B cell (primary cell): ENCODE results near the gene PTGES3L. TPM values are rescaled to one million over a fixed set of nuclear protein-coding genes. Genes with fewer than 3 reads are reported as not detected.

Experiments
- ATAC-seq: fragments of 200-7000 bp; cut with Tn5 transposase; one replicate; pipeline ENCODE4 v1.10.0; 2021; ENCODE audit warnings: low read depth, mild to moderate bottlenecking, moderate number of reproducible peaks, moderate library complexity
- CTCF ChIA-PET: fragments of 350-600 bp; sonication (Branson Sonifier 250); formaldehyde crosslinking; loops from one replicate; lab custom pipeline; 2021; ENCODE audit warnings: antibody characterized with exemption, inconsistent platforms; lab: Charles Lee
- POLR2A ChIA-PET: fragments of 350-600 bp; sonication (Branson Sonifier 250); formaldehyde crosslinking; loops from one replicate; lab custom pipeline; 2021; ENCODE audit warnings: antibody characterized with exemption; lab: Charles Lee
- DNase-seq: peaks from one replicate; pipeline ENCODE4 v3.0.0; 2013
- H2AFZ ChIP-seq: 2 replicates; pipeline ENCODE4 v1.6.1; 2012; ENCODE audit warnings: mild to moderate bottlenecking, low read depth, low read length; ENCODE audit not compliant: insufficient read depth, poor library complexity, severe bottlenecking
- H3K27ac ChIP-seq, 2 donors: 1 replicate in 1 of 2; 2 replicates in 1 of 2; pipeline ENCODE4 v1.5.1; 2012 to 2013; ENCODE audit warnings: low read length in 2 of 2, mild to moderate bottlenecking in 2 of 2, moderate library complexity in 1 of 2
- H3K27me3 ChIP-seq, 4 experiments: fragments of 200-600 bp in 1 of 4; sonication (generic) in 1 of 4; replicated peaks in 1 of 4; 1 replicate in 2 of 4; 2 replicates in 2 of 4; pipeline versions ENCODE4 v1.6.1 to v1.7.0; 2013 to 2016; ENCODE audit warnings: low read length in 3 of 4, mild to moderate bottlenecking in 2 of 4, mixed read lengths in 1 of 4, moderate library complexity in 1 of 4; ENCODE audit not compliant: insufficient read depth in 4 of 4, control insufficient read depth in 3 of 4; ENCODE audit errors: control extremely low read depth in 1 of 4
- H3K36me3 ChIP-seq, 2 experiments: replicated peaks in 1 of 2; 1 replicate in 1 of 2; 2 replicates in 1 of 2; pipeline versions ENCODE4 v1.6.1 to v1.7.1; 2013; ENCODE audit warnings: low read length in 1 of 2; ENCODE audit not compliant: insufficient read depth in 2 of 2, control insufficient read depth in 1 of 2; ENCODE audit errors: control extremely low read depth in 1 of 2, extremely low read depth in 1 of 2
- H3K4me1 ChIP-seq, 2 donors: fragments of 200-600 bp in 1 of 2; sonication (generic) in 1 of 2; 1 replicate in 1 of 2; 2 replicates in 1 of 2; pipeline versions ENCODE4 v1.5.1 to v1.6.1; 2013 to 2017; ENCODE audit warnings: low read length in 2 of 2; ENCODE audit not compliant: control insufficient read depth in 2 of 2, insufficient read depth in 2 of 2
- H3K4me2 ChIP-seq: replicated peaks from 2 replicates; pipeline ENCODE3; 2012; ENCODE audit warnings: mild to moderate bottlenecking, low read depth, low read length; ENCODE audit not compliant: poor library complexity, severe bottlenecking
- H3K4me3 ChIP-seq, 5 experiments: fragments of 200-600 bp in 1 of 5; sonication (generic) in 1 of 5; 1 replicate in 3 of 5; 2 replicates in 2 of 5; pipeline versions ENCODE4 v1.5.1 to v1.7.0; 2011 to 2016; ENCODE audit warnings: low read length in 4 of 5, mild to moderate bottlenecking in 4 of 5, low read depth in 2 of 5, control low read depth in 1 of 5, moderate library complexity in 1 of 5; ENCODE audit not compliant: insufficient read depth in 1 of 5; ENCODE audit errors: control extremely low read depth in 1 of 5, extremely low read depth in 1 of 5
- H3K79me2 ChIP-seq: fragments of 200-600 bp; sonication (generic); one replicate; pipeline ENCODE4 v1.6.0; 2016; ENCODE audit warnings: low read length; ENCODE audit not compliant: control insufficient read depth, insufficient read depth
- H3K9ac ChIP-seq: fragments of 200-600 bp; sonication (generic); 2 replicates; pipeline ENCODE4 v1.6.1; 2017; ENCODE audit warnings: mild to moderate bottlenecking, low read length, moderate library complexity
- H3K9me3 ChIP-seq, 3 donors: one replicate each; pipeline versions ENCODE4 v1.6.1 to v1.7.1; 2013; ENCODE audit warnings: low read length in 2 of 3; ENCODE audit not compliant: control insufficient read depth in 2 of 3, insufficient read depth in 1 of 3; ENCODE audit errors: control extremely low read depth in 1 of 3
- H4K20me1 ChIP-seq: 2 replicates; pipeline ENCODE4 v1.6.0; 2012; ENCODE audit warnings: mild to moderate bottlenecking, low read length; ENCODE audit not compliant: insufficient read depth, control insufficient read depth, poor library complexity, severe bottlenecking
- H3K27ac Mint-ChIP-seq: one replicate; pipeline ENCODE4 v1.8.0; 2021; ENCODE audit warnings: mixed read lengths
- H3K27me3 Mint-ChIP-seq: one replicate; pipeline ENCODE4 v1.8.0; 2021; ENCODE audit warnings: mixed read lengths
- H3K4me1 Mint-ChIP-seq: one replicate; pipeline ENCODE4 v1.8.0; 2021; ENCODE audit warnings: mixed read lengths
- H3K4me3 Mint-ChIP-seq: one replicate; pipeline ENCODE4 v1.8.0; 2021; ENCODE audit warnings: mixed read lengths
- H3K9me3 Mint-ChIP-seq: one replicate; pipeline ENCODE4 v1.8.0; 2022; ENCODE audit warnings: mixed read lengths; ENCODE audit not compliant: insufficient read depth
- EZH2 ChIP-seq: IDR thresholded peaks from 2 replicates; pipeline ENCODE4 v1.6.1; 2012; ENCODE audit warnings: borderline replicate concordance, low read depth, mild to moderate bottlenecking, moderate library complexity, low read length; ENCODE audit not compliant: insufficient read depth, poor library complexity, severe bottlenecking
- WGBS: methylation state at CpG from one replicate; pipeline ENCODE4 v1.1.5; 2013; ENCODE audit warnings: missing lambda C conversion rate; ENCODE audit not compliant: insufficient coverage; 5-methylcytosine and 5-hydroxymethylcytosine counted together
- intact Hi-C: fragments of 100-400 bp; cut with micrococcal nuclease; formaldehyde crosslinking; loops from one replicate; pipeline ENCODE4 v1.10.0; 2022
- polyA plus RNA-seq: library from polyadenylated mRNA; depleted of rRNA; stranded (reverse); fragments of >200 nt; gene quantifications from 2 replicates; pipeline ENCODE4 v1.2.3, GENCODE V29; 2012
- total RNA-seq, 2 donors: library from RNA; stranded (reverse); fragments of 120-200 nt in 1 of 2; gene quantifications; 1 replicate in 1 of 2; 2 replicates in 1 of 2; pipeline versions ENCODE4 v1.2.3 to v1.2.4, GENCODE V29; 2013 to 2022
- TF ChIP-seq, protein P1 (sequence below): fragments of 200-600 bp; IDR thresholded peaks from one replicate; pipeline ENCODE4 v1.8.0; 2022; ENCODE audit warnings: antibody characterized with exemption, mild to moderate bottlenecking

The PTGES3L gene
- total and polyA plus RNA-seq, 2 donors (not counting 1 experiment from before 2014, with no cell fraction given) = 0.94 to 1.0 TPM

- Mint-ChIP-seq H3K4me1 (peaks cover 9% of the 10 kb centered on the region), H3K27me3 (no peaks in the 10 kb centered on the region), H3K27ac (no peak overlapping the region), H3K4me3 (no peak overlapping the region), H3K9me3 (no peaks in the 10 kb centered on the region)
- Histone ChIP-seq H3K4me2 (no peak overlapping the region), H3K27me3 (no peaks in the 10 kb centered on the region), H3K9me3 (no peaks in the 10 kb centered on the region), H3K27ac (no peak overlapping the region), H3K36me3 (peaks cover 0 to 26% of the 10 kb centered on the region in 2 experiments), H2AFZ (no peak overlapping the region), H3K4me3 (no peak overlapping the region), H4K20me1 (no peaks in the 10 kb centered on the region), H3K79me2 (peaks cover 34% of the 10 kb centered on the region), H3K4me1 (peaks cover 3 to 7% of the 10 kb centered on the region in 2 donors), H3K9ac (no peak overlapping the region)
- DNase-seq (no peak), ATAC-seq (no peak)
- ChIA-PET POLR2A (no interaction called here), CTCF (interaction anchor here (0.8 to 1.3 kb wide), 3 partner anchors 10 to 327 kb away, joined by 3 read pairs; no protein-coding TSS in a partner anchor)
- intact Hi-C loops = no loop called here
- TF ChIP-seq, protein P1, sequence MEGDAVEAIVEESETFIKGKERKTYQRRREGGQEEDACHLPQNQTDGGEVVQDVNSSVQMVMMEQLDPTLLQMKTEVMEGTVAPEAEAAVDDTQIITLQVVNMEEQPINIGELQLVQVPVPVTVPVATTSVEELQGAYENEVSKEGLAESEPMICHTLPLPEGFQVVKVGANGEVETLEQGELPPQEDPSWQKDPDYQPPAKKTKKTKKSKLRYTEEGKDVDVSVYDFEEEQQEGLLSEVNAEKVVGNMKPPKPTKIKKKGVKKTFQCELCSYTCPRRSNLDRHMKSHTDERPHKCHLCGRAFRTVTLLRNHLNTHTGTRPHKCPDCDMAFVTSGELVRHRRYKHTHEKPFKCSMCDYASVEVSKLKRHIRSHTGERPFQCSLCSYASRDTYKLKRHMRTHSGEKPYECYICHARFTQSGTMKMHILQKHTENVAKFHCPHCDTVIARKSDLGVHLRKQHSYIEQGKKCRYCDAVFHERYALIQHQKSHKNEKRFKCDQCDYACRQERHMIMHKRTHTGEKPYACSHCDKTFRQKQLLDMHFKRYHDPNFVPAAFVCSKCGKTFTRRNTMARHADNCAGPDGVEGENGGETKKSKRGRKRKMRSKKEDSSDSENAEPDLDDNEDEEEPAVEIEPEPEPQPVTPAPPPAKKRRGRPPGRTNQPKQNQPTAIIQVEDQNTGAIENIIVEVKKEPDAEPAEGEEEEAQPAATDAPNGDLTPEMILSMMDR = no peak
- no peak for TF ChIP-seq EZH2
- 100% methylated on average over 11 of the region's 15 CpGs for WGBS
Measured at GRCh38 chr17:43011728-43012472, 32.0 kb upstream of the PTGES3L start.

GRCh38 chr17:43010667-43011308 is 30.9 kb upstream of the PTGES3L start:
- Histone ChIP-seq H2AFZ (no peak overlapping the region), H3K4me2 (no peak overlapping the region), H3K27me3 (no peaks in the 10 kb centered on the region), H3K4me1 (peaks cover 8 to 13% of the 10 kb centered on the region in 2 donors), H3K36me3 (peaks cover 0 to 26% of the 10 kb centered on the region in 2 experiments), H3K4me3 (no peak overlapping the region), H3K9ac (no peak overlapping the region), H3K79me2 (peaks cover 37% of the 10 kb centered on the region), H3K27ac (no peak overlapping the region), H3K9me3 (no peaks in the 10 kb centered on the region), H4K20me1 (no peaks in the 10 kb centered on the region)
- 93% methylated on average over 3 of the region's 5 CpGs for WGBS
- TF ChIP-seq, protein P1 = no peak
- no peak for TF ChIP-seq EZH2
- POLR2A ChIA-PET = no interaction called here
- CTCF ChIA-PET = interaction anchor here (1.0 to 1.1 kb wide), 3 partner anchors 12 to 329 kb away, joined by 3 read pairs; partner anchors contain the start of gene RPL27
- DNase-seq = no peak
- Mint-ChIP-seq H3K27ac (no peak overlapping the region), H3K4me3 (no peak overlapping the region), H3K9me3 (no peaks in the 10 kb centered on the region), H3K27me3 (no peaks in the 10 kb centered on the region), H3K4me1 (peaks cover 16% of the 10 kb centered on the region)
- intact Hi-C loops = no loop called here
- no peak for ATAC-seq
